Prostate gland (tissue), 2 donors: ENCODE results near the gene CTBP2. TPM values are rescaled to one million over a fixed set of nuclear protein-coding genes. Genes with fewer than 3 reads are reported as not detected.
A peak's percentile ranks its signal among the peaks of the same experiment; 100 is the strongest.
"Not testable (repeated sequence)": the region's sequence is repeated elsewhere in the genome, so short reads cannot be mapped to it uniquely, and the experiment has no call there.

ENCODE experiments used
- DNase-seq: peaks from one replicate; pipeline ENCODE4 v3.0.0-alpha.2; 2019; ENCODE audit warnings: low spot score
- H3K27ac ChIP-seq, 2 donors: fragments of 200-600 bp; sonication (generic); 2 replicates each; pipeline ENCODE4 v1.5.1; 2017 to 2019
- H3K27me3 ChIP-seq: fragments of 200-600 bp; sonication (generic); replicated peaks from 2 replicates; pipeline ENCODE4 v1.5.1; 2019; ENCODE audit not compliant: insufficient read depth
- H3K36me3 ChIP-seq, 2 donors: fragments of 200-600 bp; sonication (generic); 1 replicate in 1 of 2; 2 replicates in 1 of 2; pipeline versions ENCODE4 v1.5.1 to v1.8.1; 2017 to 2019
- H3K4me1 ChIP-seq: fragments of 200-600 bp; sonication (generic); replicated peaks from 2 replicates; pipeline ENCODE4 v1.5.1; 2019
- H3K4me3 ChIP-seq, 2 donors: fragments of 200-600 bp; sonication (generic); 2 replicates each; pipeline ENCODE4 v1.5.1; 2017 to 2019
- H3K9me3 ChIP-seq: fragments of 200-600 bp; sonication (generic); 2 replicates; pipeline ENCODE4 v1.5.1; 2017
- POLR2A ChIP-seq: fragments of 450-650 bp; IDR thresholded peaks from one replicate; pipeline ENCODE4 v1.6.1; 2016; ENCODE audit warnings: antibody characterized with exemption, mild to moderate bottlenecking
- POLR2AphosphoS5 ChIP-seq: sonication (generic); formaldehyde crosslinking; IDR thresholded peaks from one replicate; pipeline ENCODE4 v1.6.1; 2017; ENCODE audit warnings: antibody characterized with exemption
- WGBS: methylation state at CpG from one replicate; pipeline ENCODE4 v1.1.5; 2018; 5-methylcytosine and 5-hydroxymethylcytosine counted together
- intact Hi-C: fragments of 100-400 bp; cut with DNase I; formaldehyde crosslinking; loops from one replicate; pipeline ENCODE4 v1.14.2; 2022
- total RNA-seq, 2 donors: library from RNA; depleted of rRNA; stranded (reverse); fragments of >200 nt; gene quantifications; one replicate each; pipeline ENCODE4 v1.1.0, GENCODE V29; 2016
- TF ChIP-seq, protein P1 (sequence below), 4 experiments: fragments of 200-600 bp in 2 of 4; fragments of 450-650 bp in 2 of 4; sonication (generic) in 2 of 4; IDR thresholded peaks; 1 replicate in 3 of 4; 2 replicates in 1 of 4; pipeline ENCODE4 v1.5.1; 2016 to 2019; ENCODE audit warnings: antibody characterized with exemption in 4 of 4, mild to moderate bottlenecking in 2 of 4, moderate library complexity in 2 of 4

Gene CTBP2
- total RNA-seq, 2 donors from 2014 or later, result 70.2 to 89.7 TPM

- Histone ChIP-seq H3K27me3 (no peaks in the 10 kb centered on the region), H3K27ac (peak overlapping the region; percentile 96 to 99), H3K4me3 (no peak overlapping the region), H3K9me3 (no peaks in the 10 kb centered on the region), H3K4me1 (peaks cover 57% of the 10 kb centered on the region), H3K36me3 (no peaks in the 10 kb centered on the region)
- no peak for DNase-seq
- no peak for TF ChIP-seq POLR2A
- TF ChIP-seq, protein P1, sequence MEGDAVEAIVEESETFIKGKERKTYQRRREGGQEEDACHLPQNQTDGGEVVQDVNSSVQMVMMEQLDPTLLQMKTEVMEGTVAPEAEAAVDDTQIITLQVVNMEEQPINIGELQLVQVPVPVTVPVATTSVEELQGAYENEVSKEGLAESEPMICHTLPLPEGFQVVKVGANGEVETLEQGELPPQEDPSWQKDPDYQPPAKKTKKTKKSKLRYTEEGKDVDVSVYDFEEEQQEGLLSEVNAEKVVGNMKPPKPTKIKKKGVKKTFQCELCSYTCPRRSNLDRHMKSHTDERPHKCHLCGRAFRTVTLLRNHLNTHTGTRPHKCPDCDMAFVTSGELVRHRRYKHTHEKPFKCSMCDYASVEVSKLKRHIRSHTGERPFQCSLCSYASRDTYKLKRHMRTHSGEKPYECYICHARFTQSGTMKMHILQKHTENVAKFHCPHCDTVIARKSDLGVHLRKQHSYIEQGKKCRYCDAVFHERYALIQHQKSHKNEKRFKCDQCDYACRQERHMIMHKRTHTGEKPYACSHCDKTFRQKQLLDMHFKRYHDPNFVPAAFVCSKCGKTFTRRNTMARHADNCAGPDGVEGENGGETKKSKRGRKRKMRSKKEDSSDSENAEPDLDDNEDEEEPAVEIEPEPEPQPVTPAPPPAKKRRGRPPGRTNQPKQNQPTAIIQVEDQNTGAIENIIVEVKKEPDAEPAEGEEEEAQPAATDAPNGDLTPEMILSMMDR (IDR thresholded peaks at IDR 0.05), result no peak
- TF ChIP-seq POLR2AphosphoS5, result no peak
- intact Hi-C loops, result loop anchor here (5.0 to 10.0 kb wide), 3 partner anchors 154 to 551 kb away; no protein-coding TSS in a partner anchor
- 85% methylated on average over 24 of the region's 24 CpGs for WGBS
Observed at GRCh38 chr10:125151170-125151552, 9.2 kb downstream of the CTBP2 start.

GRCh38 chr10:125150376-125151083, 9.8 kb downstream of the CTBP2 start:
- WGBS, result 70% methylated on average over 16 of the region's 16 CpGs
- not testable (repeated sequence) for H3K4me3 ChIP-seq, DNase-seq, H3K9me3 ChIP-seq, H3K27me3 ChIP-seq, H3K36me3 ChIP-seq
- peak overlapping the region in 1 of 2 donors; percentile 88 for H3K27ac ChIP-seq
- intact Hi-C loops, result loop anchor here (5.0 to 10.0 kb wide), 3 partner anchors 153 to 552 kb away; no protein-coding TSS in a partner anchor
- H3K4me1 ChIP-seq, result peaks cover 57% of the 10 kb centered on the region

DNA sequence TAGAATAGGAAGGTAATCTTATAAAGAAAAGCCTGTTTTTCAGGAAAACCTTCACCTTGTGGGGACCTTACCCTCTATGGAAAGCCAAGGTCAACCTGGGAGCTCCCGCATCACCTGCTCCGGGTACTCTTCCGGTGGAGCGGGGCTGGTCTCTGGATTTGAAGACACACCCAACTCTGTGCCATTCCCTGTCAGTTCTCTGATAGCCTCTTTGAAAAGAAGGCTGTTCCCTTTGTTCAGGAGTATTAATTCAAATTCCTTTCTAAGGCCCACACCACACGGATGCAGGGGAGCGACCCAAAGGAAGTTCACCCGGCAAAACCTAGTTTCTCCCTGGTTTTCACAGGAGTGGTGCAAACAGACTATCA, 10.7 kb downstream of the CTBP2 start:
- no peaks in the 10 kb centered on the region for H3K36me3 ChIP-seq
- WGBS, result 64% methylated on average over 7 of the region's 7 CpGs
- H3K27ac ChIP-seq, result peak overlapping the region; percentile 86 to 88
- no peak overlapping the region for H3K4me3 ChIP-seq
- no peaks in the 10 kb centered on the region for H3K9me3 ChIP-seq
- no peaks in the 10 kb centered on the region for H3K27me3 ChIP-seq
- intact Hi-C loops, result loop anchor here (5.0 to 10.0 kb wide), 3 partner anchors 152 to 553 kb away; no protein-coding TSS in a partner anchor
- no peak for DNase-seq
- H3K4me1 ChIP-seq, result peaks cover 64% of the 10 kb centered on the region
- TF ChIP-seq POLR2AphosphoS5, result no peak
- TF ChIP-seq, protein P1 (IDR thresholded peaks at IDR 0.05), result no peak
- no peak for TF ChIP-seq POLR2A

- Histone ChIP-seq H3K27ac (peak overlapping the region; percentile 86 to 88), H3K9me3 (no peaks in the 10 kb centered on the region), H3K27me3 (no peaks in the 10 kb centered on the region), H3K36me3 (no peaks in the 10 kb centered on the region), H3K4me3 (no peak overlapping the region), H3K4me1 (peaks cover 59% of the 10 kb centered on the region)
- WGBS, result 66% methylated on average over 12 of the region's 12 CpGs
- no peak for TF ChIP-seq POLR2A
- TF ChIP-seq, protein P1 (IDR thresholded peaks at IDR 0.05), result no peak
- no peak for TF ChIP-seq POLR2AphosphoS5
- DNase-seq, result no peak
- intact Hi-C loops, result no loop called here
Observed at GRCh38 chr10:125149036-125149679, 11.2 kb downstream of the CTBP2 start.

DNA sequence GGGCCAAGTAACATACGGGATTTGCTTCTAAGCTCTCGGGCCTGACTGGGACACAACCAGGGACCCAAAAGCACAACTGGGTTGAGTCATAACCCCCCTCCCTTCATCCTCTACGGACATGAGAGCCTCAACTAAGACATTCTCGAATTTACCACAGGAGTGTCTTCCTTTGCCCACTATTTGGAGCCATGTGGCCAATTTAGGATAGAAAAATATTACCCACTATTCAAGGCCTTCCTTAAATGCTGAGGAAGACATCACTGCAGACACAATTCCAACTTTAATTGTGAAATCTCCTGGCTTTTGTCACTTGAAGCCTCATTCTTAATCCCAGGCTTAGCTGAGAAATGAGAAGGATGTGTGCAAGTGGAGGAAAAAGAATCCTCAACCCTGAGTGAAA, 11.8 kb downstream of the CTBP2 start:
- H3K36me3 ChIP-seq, result no peaks in the 10 kb centered on the region
- intact Hi-C loops, result no loop called here
- H3K27ac ChIP-seq, result peak overlapping the region; percentile 86 to 88
- H3K27me3 ChIP-seq, result no peaks in the 10 kb centered on the region
- H3K4me1 ChIP-seq, result peaks cover 52% of the 10 kb centered on the region
- no peaks in the 10 kb centered on the region for H3K9me3 ChIP-seq
- no peak overlapping the region for H3K4me3 ChIP-seq
- TF ChIP-seq POLR2AphosphoS5, result no peak
- TF ChIP-seq POLR2A, result no peak
- TF ChIP-seq, protein P1 (IDR thresholded peaks at IDR 0.05), result no peak
- WGBS, result 45% methylated on average over 4 of the region's 4 CpGs
- no peak for DNase-seq
